ENCODE results near the gene PSMA6. TPM values are rescaled to one million over a fixed set of nuclear protein-coding genes. Genes with fewer than 3 reads are reported as not detected.
"Not testable (repeated sequence)": the region's sequence is repeated elsewhere in the genome, so short reads cannot be mapped to it uniquely, and the experiment has no call there.

PSMA6 gene
- total RNA-seq, 1 donor from 2014 or later = 501 TPM

- peaks cover 50% of the 10 kb centered on the region for H3K36me3 Mint-ChIP-seq (ENCODE audit: low read depth)
- H3K9me3 Mint-ChIP-seq = no peaks in the 10 kb centered on the region
- peaks cover 24% of the 10 kb centered on the region for H3K4me1 Mint-ChIP-seq
- no peak overlapping the region for H3K4me3 Mint-ChIP-seq
- intact Hi-C loops (cut with micrococcal nuclease) = no loop called here
- H3K27me3 Mint-ChIP-seq = no peaks in the 10 kb centered on the region
- no peak overlapping the region for H3K27ac Mint-ChIP-seq
- no peak for DNase-seq
Measured at GRCh38 chr14:35306114-35306513, 13.9 kb downstream of the PSMA6 start.

DNA sequence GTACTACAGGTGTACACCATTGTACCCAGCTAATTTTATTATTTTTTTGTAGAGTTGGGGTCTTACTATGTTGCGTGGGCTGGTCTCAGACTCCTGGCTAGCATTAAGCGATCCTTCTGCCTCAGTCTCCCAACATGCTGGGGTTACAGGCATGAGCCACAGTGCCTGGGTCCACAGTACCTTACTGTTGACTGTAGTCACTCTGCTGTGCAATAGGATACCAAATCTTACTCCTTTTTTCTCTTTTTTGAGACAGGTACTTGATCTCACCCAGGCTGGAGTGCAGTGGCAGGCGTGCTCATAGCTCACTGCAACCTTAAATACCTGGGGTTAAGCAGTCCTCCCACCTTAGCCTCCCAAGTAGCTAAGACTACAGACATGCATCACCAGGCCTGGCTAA lies 25.6 kb downstream of the PSMA6 start:
- peaks cover 55% of the 10 kb centered on the region for H3K36me3 Mint-ChIP-seq (ENCODE audit: low read depth)
- no peak for DNase-seq
- H3K27ac Mint-ChIP-seq = no peak overlapping the region
- H3K4me3 Mint-ChIP-seq = no peak overlapping the region
- H3K27me3 Mint-ChIP-seq = no peaks in the 10 kb centered on the region
- intact Hi-C loops (cut with micrococcal nuclease) = no loop called here
- H3K9me3 Mint-ChIP-seq = no peaks in the 10 kb centered on the region
- H3K4me1 Mint-ChIP-seq = peaks cover 26% of the 10 kb centered on the region

DNA sequence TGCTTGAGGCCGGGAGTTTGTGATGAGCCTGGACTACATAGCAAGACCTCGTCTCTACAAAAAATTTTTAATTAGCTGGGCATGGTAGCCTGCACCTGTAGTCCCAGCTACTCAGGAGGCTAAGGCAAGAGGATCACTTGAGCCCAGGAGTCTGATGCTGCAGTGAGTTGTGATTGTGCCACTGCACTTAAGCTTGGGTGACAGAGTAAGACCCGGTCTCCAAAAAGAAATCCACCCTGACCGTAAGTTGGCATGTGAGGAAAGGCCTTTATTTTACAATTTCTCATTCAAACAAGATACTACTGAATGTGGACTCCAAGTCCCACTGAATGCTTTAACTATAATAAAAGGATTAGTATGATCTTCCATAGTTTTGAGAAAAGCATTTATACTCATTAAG lies 27.3 kb downstream of the PSMA6 start:
- no peak overlapping the region for H3K27ac Mint-ChIP-seq
- intact Hi-C loops (cut with micrococcal nuclease) = no loop called here

GRCh38 chr14:35320472-35320871 lies 28.3 kb downstream of the PSMA6 start:
- Mint-ChIP-seq H3K9me3 (no peaks in the 10 kb centered on the region), H3K27ac (no peak overlapping the region), H3K4me3 (no peak overlapping the region), H3K4me1 (peaks cover 11% of the 10 kb centered on the region), H3K27me3 (no peaks in the 10 kb centered on the region), H3K36me3 (ENCODE audit: low read depth) (peaks cover 36% of the 10 kb centered on the region)
- intact Hi-C loops (cut with micrococcal nuclease) = no loop called here
- no peak for DNase-seq

More for the DNA sequence above, 27.3 kb downstream of the PSMA6 start:
- Mint-ChIP-seq H3K27me3 (no peaks in the 10 kb centered on the region), H3K36me3 (ENCODE audit: low read depth) (peaks cover 43% of the 10 kb centered on the region), H3K4me1 (peaks cover 19% of the 10 kb centered on the region), H3K4me3 (no peak overlapping the region), H3K9me3 (no peaks in the 10 kb centered on the region)
- no peak for DNase-seq

GRCh38 chr14:35326375-35326774 lies 34.2 kb downstream of the PSMA6 start:
- Mint-ChIP-seq H3K9me3 (no peaks in the 10 kb centered on the region), H3K4me3 (no peak overlapping the region), H3K27ac (no peak overlapping the region), H3K4me1 (no peaks in the 10 kb centered on the region), H3K27me3 (no peaks in the 10 kb centered on the region), H3K36me3 (ENCODE audit: low read depth) (no peaks in the 10 kb centered on the region)
- DNase-seq = no peak
- intact Hi-C loops (cut with micrococcal nuclease) = no loop called here

- intact Hi-C loops (cut with micrococcal nuclease) = loop anchor here (2.0 kb wide), 1 partner anchor 45 kb away; no protein-coding TSS in a partner anchor
- H3K27me3 Mint-ChIP-seq = no peaks in the 10 kb centered on the region
- DNase-seq = no peak
- H3K9me3 Mint-ChIP-seq = no peaks in the 10 kb centered on the region
- H3K36me3 Mint-ChIP-seq (ENCODE audit: low read depth) = no peaks in the 10 kb centered on the region
- H3K4me3 Mint-ChIP-seq = peak overlapping the region; percentile 79
- peaks cover 30% of the 10 kb centered on the region for H3K4me1 Mint-ChIP-seq
- H3K27ac Mint-ChIP-seq = peak overlapping the region; percentile 91
Measured at GRCh38 chr14:35331605-35332516, 39.7 kb downstream of the PSMA6 start.

DNA sequence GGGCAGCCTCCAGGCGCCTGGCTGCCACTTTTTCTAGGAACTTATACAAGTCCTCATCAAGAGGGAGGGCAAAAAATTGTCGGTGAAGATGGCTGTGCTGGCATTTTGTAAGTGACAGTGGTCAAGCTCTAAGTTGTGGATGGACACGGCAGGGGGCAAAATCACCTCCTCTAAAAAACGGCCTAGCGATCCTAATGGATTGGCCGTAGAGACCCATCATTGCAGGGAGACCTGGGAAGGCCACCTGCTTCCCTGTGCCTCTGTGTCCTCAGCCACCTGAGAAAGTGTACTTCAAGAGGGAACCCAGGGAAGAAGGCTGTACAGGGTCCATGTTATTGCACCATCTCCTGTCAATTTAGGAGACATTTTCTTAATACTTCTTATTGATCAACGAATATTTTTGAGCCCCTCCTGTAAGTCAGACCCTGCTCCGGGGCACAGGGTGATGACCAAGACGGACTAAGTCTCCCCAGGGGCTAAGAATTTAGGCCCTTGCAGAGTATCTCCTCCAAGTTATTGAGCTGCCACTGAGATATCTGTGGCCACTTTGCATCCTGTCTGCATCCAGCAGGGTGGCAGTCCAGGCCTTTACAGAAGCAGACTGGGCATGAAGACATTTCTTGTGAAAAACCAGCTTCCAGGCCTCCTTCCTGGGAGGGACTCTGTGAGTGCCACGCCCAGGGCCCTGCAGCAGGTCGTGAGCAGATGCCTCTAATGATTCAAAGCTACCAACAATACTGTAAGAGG lies 40.5 kb downstream of the PSMA6 start:
- H3K4me1 Mint-ChIP-seq = peaks cover 33% of the 10 kb centered on the region
- H3K9me3 Mint-ChIP-seq = no peaks in the 10 kb centered on the region
- H3K36me3 Mint-ChIP-seq (ENCODE audit: low read depth) = no peaks in the 10 kb centered on the region
- DNase-seq = peak; percentile 87
- peak overlapping the region; percentile 79 for H3K4me3 Mint-ChIP-seq
- peak overlapping the region; percentile 91 for H3K27ac Mint-ChIP-seq
- intact Hi-C loops (cut with micrococcal nuclease) = loop anchor here (1.0 to 2.0 kb wide), 4 partner anchors 17 to 71 kb away; no protein-coding TSS in a partner anchor
- no peaks in the 10 kb centered on the region for H3K27me3 Mint-ChIP-seq

DNA sequence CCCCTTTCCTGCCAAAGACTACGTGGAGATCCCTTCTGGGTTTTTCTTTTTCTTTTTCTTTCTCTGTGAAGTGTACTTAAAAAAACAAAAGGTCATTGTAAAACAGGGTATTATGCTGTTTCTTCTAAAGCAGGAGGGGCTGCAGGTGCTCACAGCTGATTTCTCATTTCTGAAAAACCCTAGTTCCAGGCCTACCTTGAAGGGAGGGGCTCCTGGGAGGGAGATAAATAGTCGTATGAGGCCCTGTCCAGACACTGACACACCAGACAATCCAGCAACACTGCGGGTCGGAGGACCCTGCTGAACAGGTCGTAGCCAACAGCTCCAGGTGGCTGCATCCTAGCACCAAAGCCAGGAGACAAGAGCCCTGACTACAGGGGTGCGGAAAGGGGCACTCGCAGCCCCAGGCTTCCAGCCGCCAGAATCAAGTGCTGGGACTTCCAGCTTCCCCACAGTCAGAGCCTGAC lies 41.1 kb downstream of the PSMA6 start:
- H3K36me3 Mint-ChIP-seq (ENCODE audit: low read depth) = no peaks in the 10 kb centered on the region
- H3K27me3 Mint-ChIP-seq = no peaks in the 10 kb centered on the region
- DNase-seq = peak; percentile 65
- intact Hi-C loops (cut with micrococcal nuclease) = loop anchor here (1.0 to 2.0 kb wide), 4 partner anchors 18 to 70 kb away; no protein-coding TSS in a partner anchor
- no peaks in the 10 kb centered on the region for H3K9me3 Mint-ChIP-seq
- H3K4me1 Mint-ChIP-seq = peaks cover 33% of the 10 kb centered on the region
- H3K4me3 Mint-ChIP-seq = peak overlapping the region; percentile 79
- H3K27ac Mint-ChIP-seq = peak overlapping the region; percentile 91

GRCh38 chr14:35333797-35334743 lies 41.9 kb downstream of the PSMA6 start:
- Mint-ChIP-seq H3K4me3 (peak overlapping the region; percentile 79), H3K27me3 (no peaks in the 10 kb centered on the region), H3K9me3 (no peaks in the 10 kb centered on the region), H3K36me3 (ENCODE audit: low read depth) (no peaks in the 10 kb centered on the region), H3K27ac (peak overlapping the region; percentile 91), H3K4me1 (peaks cover 33% of the 10 kb centered on the region)
- peak; percentile 70 for DNase-seq
- intact Hi-C loops (cut with micrococcal nuclease) = loop anchor here (1.0 to 2.0 kb wide), 4 partner anchors 19 to 69 kb away; no protein-coding TSS in a partner anchor

DNA sequence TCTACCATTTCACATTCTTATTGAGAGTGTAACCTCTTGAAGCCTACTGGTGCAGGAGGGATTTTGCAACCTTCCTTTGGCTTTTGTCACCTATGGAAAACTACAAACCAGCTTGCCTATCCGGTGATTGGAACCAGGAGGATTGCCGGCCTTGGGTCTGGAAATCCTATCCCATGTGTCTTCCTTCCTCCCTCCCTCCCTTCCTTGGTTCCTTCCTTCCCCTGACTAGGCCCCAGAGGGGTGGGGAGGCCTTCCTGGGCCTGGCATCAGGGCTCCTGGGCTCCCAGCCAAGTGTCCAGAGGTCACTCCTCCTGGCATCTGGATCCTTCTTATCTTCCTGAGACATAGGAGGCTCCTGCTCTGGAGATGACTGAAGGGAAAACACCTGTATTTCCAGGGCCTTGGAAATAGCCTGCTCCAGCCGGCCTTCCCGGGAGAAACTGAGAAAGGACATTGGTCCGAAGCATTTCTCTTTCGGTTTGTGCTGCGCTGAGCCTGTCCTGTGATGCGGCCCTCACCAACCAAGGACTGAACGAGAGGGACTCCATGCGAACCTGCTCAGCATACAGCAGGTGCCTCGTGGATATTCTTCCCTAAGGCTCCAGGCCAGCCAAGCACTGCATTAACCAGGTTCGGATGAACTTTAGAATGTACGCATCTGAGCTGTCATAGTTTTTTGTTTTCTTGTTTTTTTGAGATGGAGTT lies 43.4 kb downstream of the PSMA6 start:
- Mint-ChIP-seq H3K4me3 (no peak overlapping the region), H3K27ac (peak overlapping the region; percentile 47), H3K36me3 (ENCODE audit: low read depth) (no peaks in the 10 kb centered on the region), H3K9me3 (no peaks in the 10 kb centered on the region), H3K4me1 (peaks cover 44% of the 10 kb centered on the region), H3K27me3 (no peaks in the 10 kb centered on the region)
- intact Hi-C loops (cut with micrococcal nuclease) = no loop called here
- DNase-seq = no peak

DNA sequence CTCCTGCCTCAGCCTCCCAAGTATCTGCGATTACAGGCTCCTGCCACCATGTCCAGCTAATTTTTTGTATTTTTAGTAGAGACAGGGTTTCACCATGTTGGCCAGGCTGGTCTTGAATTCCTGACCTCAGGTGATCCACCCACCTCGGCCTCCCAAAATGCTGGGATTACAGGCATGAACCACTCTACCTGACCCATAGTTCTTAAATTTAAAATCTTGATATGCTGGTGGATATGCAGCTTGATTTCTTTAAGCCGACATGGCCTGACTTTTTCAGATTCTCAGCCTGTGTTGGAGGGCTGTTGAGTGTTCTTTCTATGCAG lies 44.0 kb downstream of the PSMA6 start:
- peaks cover 44% of the 10 kb centered on the region for H3K4me1 Mint-ChIP-seq
- not testable (repeated sequence) for H3K9me3 Mint-ChIP-seq
- H3K27ac Mint-ChIP-seq = peak overlapping the region; percentile 47

DNA sequence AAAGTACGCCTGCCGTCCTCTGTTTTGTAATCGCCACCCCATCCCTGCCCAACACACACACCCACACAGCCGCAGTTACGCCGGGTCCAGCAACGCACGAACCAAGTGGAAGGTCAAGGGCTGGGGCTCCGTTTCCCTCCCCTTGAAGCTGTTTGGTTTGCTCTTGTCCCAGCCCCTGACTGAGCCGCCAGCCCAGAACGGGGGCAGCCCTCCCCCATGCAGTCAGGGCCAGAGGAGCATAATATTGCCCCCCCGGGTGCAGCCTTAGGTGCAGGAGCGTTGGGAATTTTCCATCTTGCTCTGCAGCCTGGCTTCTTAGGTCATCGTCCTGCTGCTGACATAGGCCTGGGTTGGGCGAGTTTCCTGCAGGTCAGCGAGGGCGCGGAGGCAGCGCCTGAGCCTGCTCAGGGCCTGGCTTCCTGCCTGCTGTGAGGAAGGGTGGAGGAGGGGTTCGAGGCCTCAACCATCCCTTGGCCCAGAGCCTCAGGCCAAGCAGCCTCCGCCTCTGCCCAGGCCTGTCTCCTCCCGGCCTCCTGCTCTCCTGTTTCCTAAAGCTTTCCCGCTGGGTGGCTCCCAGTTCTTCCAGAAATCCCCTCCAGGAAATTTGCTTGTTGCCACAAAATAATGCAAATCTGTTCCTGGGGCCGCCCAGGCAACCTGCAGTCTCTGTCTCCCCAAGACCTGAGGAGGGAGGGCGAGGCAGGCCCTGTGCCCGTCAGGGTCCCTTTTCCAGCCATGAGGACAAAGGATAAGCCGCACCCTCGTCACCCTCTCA lies 44.5 kb downstream of the PSMA6 start:
- no peaks in the 10 kb centered on the region for H3K9me3 Mint-ChIP-seq
- no peaks in the 10 kb centered on the region for H3K36me3 Mint-ChIP-seq (ENCODE audit: low read depth)
- no peak overlapping the region for H3K4me3 Mint-ChIP-seq
- intact Hi-C loops (cut with micrococcal nuclease) = no loop called here
- H3K4me1 Mint-ChIP-seq = peaks cover 43% of the 10 kb centered on the region
- H3K27ac Mint-ChIP-seq = peak overlapping the region; percentile 48
- H3K27me3 Mint-ChIP-seq = no peaks in the 10 kb centered on the region
- DNase-seq = no peak

More for the DNA sequence above, 44.0 kb downstream of the PSMA6 start:
- H3K4me3 Mint-ChIP-seq; H3K36me3 Mint-ChIP-seq (ENCODE audit: low read depth); H3K27me3 Mint-ChIP-seq; DNase-seq; intact Hi-C loops (cut with micrococcal nuclease): not testable (repeated sequence)

Measured in activated CD4-positive, alpha-beta T cell treated with anti-CD3 and anti-CD28 coated beads, Interleukin-2, amount 10 ng/mL, durations not matched to agents 24 days and 14 days (primary cell).